Hepatocyte (in vitro differentiated cells): ENCODE data around the gene EPHA2. TPM values are rescaled to one million over a fixed set of nuclear protein-coding genes. Genes with fewer than 3 reads are reported as not detected.

Experiments used
- DNase-seq: peaks from one replicate; pipeline ENCODE4 v3.0.0-alpha.2; 2016; ENCODE audit warnings: low spot score
- H2AFZ ChIP-seq: fragments of 200-600 bp; sonication (generic); 2 replicates; pipeline ENCODE4 v1.6.0; 2016; ENCODE audit warnings: antibody characterized with exemption, mild to moderate bottlenecking
- H3K27ac ChIP-seq: fragments of 200-600 bp; sonication (generic); 2 replicates; pipeline ENCODE4 v1.5.1; 2016; ENCODE audit warnings: mild to moderate bottlenecking
- H3K27me3 ChIP-seq: fragments of 200-600 bp; sonication (generic); 2 replicates; pipeline ENCODE4 v1.6.1; 2016
- H3K36me3 ChIP-seq: fragments of 200-600 bp; sonication (generic); replicated peaks from 2 replicates; pipeline ENCODE4 v1.5.1; 2016; ENCODE audit warnings: low read depth; ENCODE audit not compliant: insufficient read depth
- H3K4me1 ChIP-seq: fragments of 200-600 bp; sonication (generic); 2 replicates; pipeline ENCODE4 v1.5.1; 2016; ENCODE audit warnings: mild to moderate bottlenecking, moderate library complexity; ENCODE audit not compliant: insufficient read depth
- H3K4me2 ChIP-seq: fragments of 200-600 bp; sonication (generic); 2 replicates; pipeline ENCODE4 v1.6.0; 2016
- H3K4me3 ChIP-seq: fragments of 200-600 bp; sonication (generic); 2 replicates; pipeline ENCODE4 v1.5.1; 2016; ENCODE audit warnings: mild to moderate bottlenecking
- H3K79me2 ChIP-seq: fragments of 200-600 bp; sonication (generic); 2 replicates; pipeline ENCODE4 v1.6.0; 2017; ENCODE audit warnings: mild to moderate bottlenecking
- H3K9me2 ChIP-seq: fragments of 200-600 bp; sonication (generic); replicated peaks from 2 replicates; pipeline ENCODE4 v1.6.0; 2017; ENCODE audit warnings: mild to moderate bottlenecking; ENCODE audit not compliant: insufficient read depth
- H3K9me3 ChIP-seq: fragments of 200-600 bp; sonication (generic); 2 replicates; pipeline ENCODE4 v1.5.1; 2016; ENCODE audit warnings: low read depth, mild to moderate bottlenecking
- H4K20me1 ChIP-seq: fragments of 200-600 bp; sonication (generic); 2 replicates; pipeline ENCODE4 v1.6.0; 2016; ENCODE audit warnings: mild to moderate bottlenecking; ENCODE audit not compliant: insufficient read depth, poor library complexity, severe bottlenecking
- EZH2 ChIP-seq: fragments of 200-600 bp; sonication (generic); IDR thresholded peaks from 2 replicates; pipeline ENCODE4 v1.6.1; 2016; ENCODE audit warnings: antibody characterized with exemption, mild to moderate bottlenecking, borderline replicate concordance
- EZH2phosphoT487 ChIP-seq: fragments of 200-600 bp; sonication (generic); IDR thresholded peaks from one replicate; pipeline ENCODE4 v1.6.1; 2018; ENCODE audit warnings: antibody characterized with exemption, mild to moderate bottlenecking, low read depth, moderate library complexity; ENCODE audit not compliant: unreplicated experiment, severe bottlenecking
- WGBS: methylation state at CpG from one replicate; pipeline ENCODE4 v1.1.6; 2016; ENCODE audit warnings: low lambda C conversion rate; ENCODE audit errors: missing lambda C conversion rate; 5-methylcytosine and 5-hydroxymethylcytosine counted together
- polyA plus RNA-seq: library from polyadenylated mRNA; unstranded; fragments of >200 nt; fragmentation: Nextera tagmentation; extraction: Ambion mirVana; gene quantifications from 2 replicates; pipeline ENCODE4 v1.2.1, GENCODE V29; 2016
- total RNA-seq: library from RNA; depleted of rRNA; stranded (reverse); fragments of >200 nt; gene quantifications from 2 replicates; pipeline ENCODE4 v1.2.3, GENCODE V29; 2014
- TF ChIP-seq, protein P1 (sequence below): fragments of 200-600 bp; sonication (generic); IDR thresholded peaks from 2 replicates; pipeline ENCODE4 v1.5.1; 2016; ENCODE audit warnings: antibody characterized with exemption, mild to moderate bottlenecking; ENCODE audit not compliant: poor library complexity

Gene EPHA2
- total and polyA plus RNA-seq, 2 experiments from 2014 or later = 20.4 to 27.3 TPM

DNA sequence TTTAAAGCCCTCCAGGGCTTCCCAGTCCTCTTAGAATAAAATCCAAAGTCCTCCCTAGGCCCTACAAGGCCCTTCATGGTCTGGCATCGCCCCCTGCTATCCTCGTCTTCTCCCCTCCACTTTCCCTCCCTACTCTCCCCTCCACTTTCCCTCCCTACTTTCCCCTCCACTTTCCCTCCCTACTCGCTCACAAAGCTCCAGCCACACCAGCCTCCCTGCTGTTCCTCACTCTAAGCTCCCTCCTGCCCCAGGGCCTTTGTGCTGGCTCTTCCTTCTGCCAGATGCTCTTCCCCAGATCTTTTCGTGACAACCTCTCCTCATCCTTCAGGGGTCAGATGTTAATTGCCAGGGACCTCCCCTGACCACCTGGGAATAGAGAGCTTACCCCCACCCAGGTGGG, 43.8 kb upstream of the EPHA2 start:
- no peak for DNase-seq
- Histone ChIP-seq H3K9me2 (no peaks in the 10 kb centered on the region), H2AFZ (no peak overlapping the region), H3K4me1 (no peaks in the 10 kb centered on the region), H3K79me2 (no peaks in the 10 kb centered on the region), H4K20me1 (no peaks in the 10 kb centered on the region), H3K4me3 (no peak overlapping the region), H3K9me3 (no peaks in the 10 kb centered on the region), H3K4me2 (no peak overlapping the region), H3K27me3 (no peaks in the 10 kb centered on the region), H3K27ac (no peak overlapping the region), H3K36me3 (no peaks in the 10 kb centered on the region)
- 83% methylated on average over 4 of the region's 4 CpGs for WGBS
- TF ChIP-seq EZH2phosphoT487 (no peak), EZH2 (no peak)
- TF ChIP-seq, protein P1, sequence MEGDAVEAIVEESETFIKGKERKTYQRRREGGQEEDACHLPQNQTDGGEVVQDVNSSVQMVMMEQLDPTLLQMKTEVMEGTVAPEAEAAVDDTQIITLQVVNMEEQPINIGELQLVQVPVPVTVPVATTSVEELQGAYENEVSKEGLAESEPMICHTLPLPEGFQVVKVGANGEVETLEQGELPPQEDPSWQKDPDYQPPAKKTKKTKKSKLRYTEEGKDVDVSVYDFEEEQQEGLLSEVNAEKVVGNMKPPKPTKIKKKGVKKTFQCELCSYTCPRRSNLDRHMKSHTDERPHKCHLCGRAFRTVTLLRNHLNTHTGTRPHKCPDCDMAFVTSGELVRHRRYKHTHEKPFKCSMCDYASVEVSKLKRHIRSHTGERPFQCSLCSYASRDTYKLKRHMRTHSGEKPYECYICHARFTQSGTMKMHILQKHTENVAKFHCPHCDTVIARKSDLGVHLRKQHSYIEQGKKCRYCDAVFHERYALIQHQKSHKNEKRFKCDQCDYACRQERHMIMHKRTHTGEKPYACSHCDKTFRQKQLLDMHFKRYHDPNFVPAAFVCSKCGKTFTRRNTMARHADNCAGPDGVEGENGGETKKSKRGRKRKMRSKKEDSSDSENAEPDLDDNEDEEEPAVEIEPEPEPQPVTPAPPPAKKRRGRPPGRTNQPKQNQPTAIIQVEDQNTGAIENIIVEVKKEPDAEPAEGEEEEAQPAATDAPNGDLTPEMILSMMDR = no peak

DNA sequence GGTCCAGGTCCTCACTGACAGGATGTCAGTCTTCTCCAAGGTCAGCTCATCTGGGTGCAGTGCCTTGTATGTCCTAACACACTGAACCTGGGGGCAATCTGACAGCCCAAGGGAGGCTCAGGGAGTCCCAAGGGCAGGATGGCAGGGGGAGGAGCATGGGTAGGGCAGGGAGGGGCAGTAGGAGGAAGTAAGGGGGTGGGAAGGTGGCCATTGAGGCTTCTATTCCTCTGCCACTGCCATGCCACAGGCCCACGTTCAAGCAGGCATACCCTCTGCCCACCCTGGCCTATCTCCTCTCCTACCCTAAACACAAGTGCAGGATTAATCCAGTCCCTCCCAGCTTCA, 43.3 kb upstream of the EPHA2 start:
- TF ChIP-seq, protein P1 = no peak
- TF ChIP-seq EZH2 (no peak), EZH2phosphoT487 (no peak)

DNA sequence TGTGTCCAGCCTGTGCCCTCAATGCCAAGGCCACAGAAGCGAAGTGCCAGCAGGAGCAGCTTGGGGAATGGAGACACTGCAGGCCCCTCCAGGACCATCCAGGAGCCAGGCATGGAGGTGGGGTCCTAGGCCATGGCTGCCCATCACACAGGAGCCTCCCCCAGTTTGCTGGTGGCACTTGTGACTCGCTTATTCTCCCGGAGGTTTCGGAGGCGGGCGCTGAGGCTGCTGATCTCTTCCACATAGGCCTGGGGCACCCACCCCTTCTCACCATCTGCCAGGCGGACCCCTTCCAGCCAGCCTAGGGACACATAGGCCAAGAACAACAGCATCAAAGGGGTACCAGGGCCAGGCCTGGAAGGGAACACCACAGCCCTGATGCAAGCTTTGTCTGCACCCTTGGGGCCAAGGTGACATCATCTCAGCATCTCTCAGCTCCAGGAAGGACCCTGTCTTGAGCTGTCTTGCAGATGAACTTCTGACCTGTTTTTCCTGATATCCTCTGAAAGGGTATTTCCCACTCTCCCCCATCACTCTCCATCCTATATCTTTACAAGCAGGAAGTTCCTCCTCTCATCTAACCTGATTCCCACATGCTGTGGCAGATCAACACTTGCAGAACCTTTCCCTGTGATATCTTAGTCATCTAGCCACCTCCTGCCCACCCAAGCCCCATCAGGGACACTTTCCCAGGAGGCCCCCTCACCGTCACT, 42.7 kb upstream of the EPHA2 start:
- Histone ChIP-seq H3K79me2 (no peaks in the 10 kb centered on the region), H3K4me1 (no peaks in the 10 kb centered on the region), H3K27ac (no peak overlapping the region), H3K27me3 (no peaks in the 10 kb centered on the region), H4K20me1 (no peaks in the 10 kb centered on the region), H3K4me2 (no peak overlapping the region), H3K36me3 (no peaks in the 10 kb centered on the region), H3K9me3 (no peaks in the 10 kb centered on the region), H3K4me3 (no peak overlapping the region), H3K9me2 (no peaks in the 10 kb centered on the region), H2AFZ (no peak overlapping the region)
- TF ChIP-seq, protein P1 = no peak
- TF ChIP-seq EZH2 = no peak
- no peak for TF ChIP-seq EZH2phosphoT487
- WGBS = 94% methylated on average over 8 of the region's 8 CpGs
- DNase-seq = no peak

More for the DNA sequence above, 43.3 kb upstream of the EPHA2 start:
- Histone ChIP-seq H3K27me3 (no peaks in the 10 kb centered on the region), H3K4me2 (no peak overlapping the region), H3K9me3 (no peaks in the 10 kb centered on the region), H3K9me2 (no peaks in the 10 kb centered on the region), H4K20me1 (no peaks in the 10 kb centered on the region), H3K79me2 (no peaks in the 10 kb centered on the region), H3K36me3 (no peaks in the 10 kb centered on the region), H3K4me1 (no peaks in the 10 kb centered on the region), H3K4me3 (no peak overlapping the region), H3K27ac (no peak overlapping the region), H2AFZ (no peak overlapping the region)
- no peak for DNase-seq
- 88% methylated on average over 1 of the region's 1 CpG for whole genome bisulfite sequencing
